Cardiac septum (tissue), 1 donor: Measurements from ENCODE around the gene HELT. TPM values are rescaled to one million over a fixed set of nuclear protein-coding genes. Genes with fewer than 3 reads are reported as not detected.
"Not testable (repeated sequence)": the region's sequence is repeated elsewhere in the genome, so short reads cannot be mapped to it uniquely, and the experiment has no call there.

Source experiments
- DNase-seq: peaks from one replicate; pipeline ENCODE4 v3.0.0-alpha.2; 2020; ENCODE audit warnings: low spot score
- intact Hi-C: fragments of 100-400 bp; cut with DNase I; formaldehyde crosslinking; loops from one replicate; pipeline ENCODE4 v1.14.0; 2022
- total RNA-seq: library from RNA; stranded (reverse); fragmentation: NEBNext Ultra II Directional; extraction: Animal tissue kit (Norgen Biotek cat#: 25700); gene quantifications from one replicate; pipeline ENCODE4 v1.2.1, GENCODE V29; 2021
- donor health status: DM: no; HTN: no; CAD: no.

Gene HELT
- total RNA-seq, 1 donor from 2014 or later: not detected

GRCh38 chr4:185033072-185033471 is 14.8 kb downstream of the HELT start:
- no peak for DNase-seq
- intact Hi-C loops: no loop called here

- no peak for DNase-seq
- intact Hi-C loops: no loop called here
These were observed 15.7 kb downstream of the HELT start for GRCh38 chr4:185033950-185034349.

DNA sequence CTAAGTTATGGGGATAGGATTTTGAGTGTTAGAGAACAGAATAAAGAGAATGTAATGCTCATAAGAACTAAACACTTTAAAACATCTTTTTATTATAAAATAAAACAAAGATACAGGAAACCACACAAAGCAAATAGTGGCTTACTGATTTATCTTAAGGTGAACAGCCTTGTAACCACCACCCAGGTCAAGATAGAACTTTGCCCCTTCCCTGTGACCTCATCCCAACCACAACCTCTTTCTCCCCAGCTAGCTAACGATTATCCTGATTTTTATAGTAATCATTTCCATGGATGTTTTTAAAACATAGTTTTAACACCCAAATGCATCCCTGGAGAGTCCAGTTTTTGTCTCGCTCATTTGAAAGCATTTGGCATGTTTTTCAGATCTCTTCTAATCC is 17.0 kb downstream of the HELT start:
- intact Hi-C loops: no loop called here
- DNase-seq: no peak

- DNase-seq: no peak
- intact Hi-C loops: no loop called here
These were observed 17.7 kb downstream of the HELT start for GRCh38 chr4:185036019-185036418.

- no peak for DNase-seq
- intact Hi-C loops: no loop called here
These were observed 18.6 kb downstream of the HELT start for GRCh38 chr4:185036842-185037241.

DNA sequence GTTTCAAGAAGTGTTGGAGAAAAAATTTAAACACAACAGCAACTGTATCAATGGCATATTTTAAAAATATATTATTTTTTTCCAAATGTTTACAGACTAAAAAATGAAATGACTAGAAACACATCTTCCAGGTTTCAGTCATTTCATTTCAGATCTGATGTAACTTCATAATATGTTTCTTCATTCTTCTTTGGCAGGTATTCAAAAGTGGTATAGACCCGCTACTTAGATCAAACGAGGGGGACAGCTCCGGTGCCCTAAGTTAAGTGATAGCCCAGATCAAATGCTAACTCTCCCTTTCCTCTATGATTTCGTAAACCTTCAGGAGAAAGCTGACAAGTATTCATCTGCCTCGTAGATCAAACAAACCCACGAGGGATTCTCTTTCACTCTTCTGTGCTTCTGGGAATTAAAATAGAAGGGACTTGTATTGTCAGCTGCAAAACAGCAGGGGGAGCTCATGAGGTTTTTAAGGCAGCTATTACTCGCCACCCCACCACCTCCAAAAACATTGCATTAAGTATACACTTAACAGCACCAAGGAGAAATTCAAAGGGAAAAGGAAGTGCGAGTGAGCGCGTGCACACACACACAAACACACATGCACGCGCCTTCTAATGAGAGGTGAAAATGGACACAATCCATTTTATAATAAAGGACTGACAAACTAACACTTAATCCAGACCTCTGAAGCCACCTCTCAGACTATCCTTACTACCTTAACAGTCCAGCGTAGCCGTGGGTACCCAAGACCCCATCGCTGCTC is 21.4 kb downstream of the HELT start:
- DNase-seq: no peak

DNA sequence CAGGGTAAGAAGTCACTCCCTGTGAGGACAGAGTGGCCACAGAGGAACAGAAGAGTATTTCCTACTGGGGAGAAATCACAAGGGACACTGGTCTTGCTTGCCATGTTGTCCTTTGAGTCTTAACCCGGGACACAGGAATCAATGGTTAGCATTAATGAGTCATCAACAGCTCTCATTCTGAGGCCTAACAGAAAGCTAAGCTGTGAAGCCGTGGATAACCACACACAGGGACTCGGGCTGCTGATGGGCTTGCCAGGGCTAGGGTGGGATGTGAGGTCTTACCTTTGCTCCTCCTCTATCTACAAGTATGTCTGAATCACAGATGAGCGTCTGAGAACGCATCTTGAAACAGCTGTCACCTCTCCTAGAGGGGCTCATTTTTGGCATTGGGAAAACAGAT is 22.2 kb downstream of the HELT start:
- intact Hi-C loops: loop anchor here (1.0 to 5.0 kb wide), 2 partner anchors 94 to 142 kb away; no protein-coding TSS in a partner anchor
- DNase-seq: no peak

More for the DNA sequence above, 21.4 kb downstream of the HELT start:
- intact Hi-C loops: loop anchor here (1.0 to 5.0 kb wide), 3 partner anchors 55 to 143 kb away; no protein-coding TSS in a partner anchor

GRCh38 chr4:185050286-185050685 is 32.0 kb downstream of the HELT start:
- intact Hi-C loops: not testable (repeated sequence)

DNA sequence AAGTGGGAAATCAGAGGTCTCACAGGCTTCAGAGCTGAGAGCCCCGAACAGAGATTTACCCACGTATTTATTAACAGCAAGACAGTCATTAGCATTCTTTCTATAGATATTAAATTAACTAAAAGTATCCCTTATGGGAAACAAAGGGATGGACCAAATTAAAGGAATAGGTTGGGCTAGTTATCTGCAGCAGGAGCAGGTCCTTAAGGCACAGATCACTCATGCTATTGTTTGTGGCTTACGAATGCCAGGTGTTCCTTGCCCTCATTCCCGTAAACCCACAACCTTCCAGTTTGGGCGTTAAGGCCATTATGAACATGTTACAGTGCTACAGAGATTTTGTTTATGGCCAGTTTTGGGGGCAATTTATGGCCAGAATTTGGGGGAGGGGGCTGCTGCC is 33.0 kb downstream of the HELT start:
- intact Hi-C loops: not testable (repeated sequence)

More at GRCh38 chr4:185050286-185050685, 32.0 kb downstream of the HELT start:
- not testable (repeated sequence) for DNase-seq

GRCh38 chr4:185053746-185054145 is 35.5 kb downstream of the HELT start:
- intact Hi-C loops: no loop called here
- DNase-seq: no peak

More for the DNA sequence above, 33.0 kb downstream of the HELT start:
- not testable (repeated sequence) for DNase-seq

- intact Hi-C loops: no loop called here
- no peak for DNase-seq
These were observed 36.0 kb downstream of the HELT start for GRCh38 chr4:185054272-185054671.

- DNase-seq: no peak
- intact Hi-C loops: no loop called here
These were observed 36.6 kb downstream of the HELT start for GRCh38 chr4:185054886-185055285.

DNA sequence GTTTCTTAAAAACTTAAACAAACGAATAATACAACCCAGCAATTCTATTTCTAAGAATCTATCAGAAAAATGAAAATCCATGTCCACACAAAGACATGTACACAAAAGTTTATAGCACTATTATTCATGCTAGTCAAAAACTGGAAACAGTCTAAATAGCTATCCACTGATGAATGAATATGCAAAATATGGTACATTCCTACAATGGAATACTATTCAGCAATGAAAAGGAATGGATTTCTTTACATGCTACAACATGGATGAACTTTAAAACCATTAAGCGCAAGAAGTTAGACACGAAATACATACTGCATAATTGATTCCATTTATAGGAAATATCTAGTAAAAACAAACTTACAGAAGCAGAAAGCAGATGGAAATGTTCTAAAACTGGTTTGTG is 43.3 kb downstream of the HELT start:
- intact Hi-C loops: no loop called here

GRCh38 chr4:185062606-185063005 is 44.3 kb downstream of the HELT start:
- DNase-seq: no peak
- intact Hi-C loops: no loop called here

More for the DNA sequence above, 43.3 kb downstream of the HELT start:
- no peak for DNase-seq

GRCh38 chr4:185066179-185066578 is 47.9 kb downstream of the HELT start:
- DNase-seq: no peak
- intact Hi-C loops: no loop called here

DNA sequence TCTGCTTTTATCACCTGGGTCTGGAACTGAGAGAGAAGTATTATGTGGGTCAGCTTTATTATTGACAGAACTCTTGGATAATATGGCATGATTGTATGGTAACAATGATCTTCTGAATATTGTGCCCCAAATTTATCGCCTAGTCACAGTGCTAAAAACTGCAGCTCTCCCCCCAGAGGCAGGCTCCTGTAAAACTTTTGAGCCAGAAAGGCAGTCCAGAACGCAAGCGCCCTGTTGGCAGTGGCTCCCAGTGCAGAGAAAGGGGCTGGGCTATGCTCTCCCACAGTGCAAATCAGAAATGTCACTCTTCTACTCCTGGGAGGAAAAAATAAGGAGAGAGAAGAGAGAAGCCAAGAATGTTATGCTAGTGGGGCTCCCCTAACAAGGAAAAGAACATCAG is 50.5 kb downstream of the HELT start:
- intact Hi-C loops: no loop called here
- DNase-seq: no peak

Other genes with a start within 250 kb of the HELT start
- 98.6 TPM for gene ACSL1, start 192.5 kb upstream of the HELT start, total RNA-seq
- 1,443 TPM for gene SLC25A4, start 124.8 kb downstream of the HELT start, total RNA-seq
- 14.9 TPM for gene CFAP97, start 185.5 kb downstream of the HELT start, total RNA-seq
- gene SNX25, start 191.1 kb downstream of the HELT start, total RNA-seq: 10.5 TPM